DOHH2 (cell line): ENCODE measurements around the gene UNC79.

Source experiments
- H3F3A ChIP-seq: fragments of 200-600 bp; sonication (generic), shearing (Covaris generic); 2 replicates; pipeline ENCODE4 v1.6.0; 2016; ENCODE audit warnings: antibody characterized with exemption, mild to moderate bottlenecking; ENCODE audit not compliant: control insufficient read depth, insufficient read depth
- H3K27ac ChIP-seq: fragments of 200-600 bp; sonication (generic); 2 replicates; pipeline ENCODE4 v1.5.1; 2014; ENCODE audit warnings: low read depth, mild to moderate bottlenecking, low read length, moderate library complexity
- H3K27me3 ChIP-seq: fragments of 200-600 bp; sonication (generic); 2 replicates; pipeline ENCODE4 v1.6.1; 2014; ENCODE audit warnings: mild to moderate bottlenecking, low read length, mixed read lengths; ENCODE audit not compliant: control insufficient read depth
- H3K36me3 ChIP-seq: fragments of 200-600 bp; sonication (generic); 2 replicates; pipeline ENCODE4 v1.6.1; 2014; ENCODE audit warnings: mild to moderate bottlenecking, low read length, moderate library complexity, mixed read lengths; ENCODE audit not compliant: control insufficient read depth
- H3K4me1 ChIP-seq: fragments of 200-600 bp; sonication (generic); 2 replicates; pipeline ENCODE4 v1.6.1; 2014; ENCODE audit warnings: mild to moderate bottlenecking, low read length, mixed read lengths; ENCODE audit not compliant: control insufficient read depth
- H3K4me2 ChIP-seq: fragments of 200-600 bp; sonication (generic); 2 replicates; pipeline ENCODE4 v1.6.0; 2014; ENCODE audit warnings: mild to moderate bottlenecking, low read length, moderate library complexity
- H3K4me3 ChIP-seq: fragments of 200-600 bp; sonication (generic); 2 replicates; pipeline ENCODE4 v1.5.1; 2014; ENCODE audit warnings: mild to moderate bottlenecking, low read length, mixed read lengths
- H3K79me2 ChIP-seq: fragments of 200-600 bp; sonication (generic); 2 replicates; pipeline ENCODE4 v1.6.1; 2014; ENCODE audit warnings: mild to moderate bottlenecking, low read length, mixed read lengths; ENCODE audit not compliant: control insufficient read depth
- H3K9me2 ChIP-seq: fragments of 200-600 bp; sonication (generic); replicated peaks from 2 replicates; pipeline ENCODE4 v1.6.1; 2014; ENCODE audit warnings: mild to moderate bottlenecking, low read length, mixed read lengths; ENCODE audit not compliant: control insufficient read depth
- H3K9me3 ChIP-seq: fragments of 200-600 bp; sonication (generic); 2 replicates; pipeline ENCODE4 v1.6.1; 2014; ENCODE audit warnings: antibody characterized with exemption, low read length, mixed read lengths; ENCODE audit not compliant: control insufficient read depth, insufficient read depth
- H4K20me1 ChIP-seq: fragments of 200-600 bp; sonication (generic); 2 replicates; pipeline ENCODE4 v1.6.0; 2014; ENCODE audit warnings: low read depth, mild to moderate bottlenecking, antibody characterized with exemption, low read length, moderate library complexity; ENCODE audit not compliant: control insufficient read depth, insufficient read depth
- CTCF ChIP-seq: fragments of 200-600 bp; sonication (generic); IDR thresholded peaks from one replicate; pipeline ENCODE4 v1.5.1; 2014; ENCODE audit warnings: antibody characterized with exemption, mild to moderate bottlenecking, low read depth, low read length; ENCODE audit not compliant: poor library complexity, severe bottlenecking
- EZH2phosphoT487 ChIP-seq: fragments of 200-600 bp; sonication (generic); IDR thresholded peaks from 2 replicates; pipeline ENCODE4 v1.6.1; 2017; ENCODE audit warnings: borderline replicate concordance, mild to moderate bottlenecking, antibody characterized with exemption, low read length, moderate library complexity, mixed read lengths

UNC79 gene

GRCh38 chr14:93752980-93753561 is 322.3 kb downstream of the UNC79 start:
- Histone ChIP-seq H3K36me3 (no peaks in the 10 kb centered on the region), H3K27ac (no peak overlapping the region), H3K4me3 (no peak overlapping the region), H3K9me3 (no peaks in the 10 kb centered on the region), H4K20me1 (no peaks in the 10 kb centered on the region), H3K79me2 (no peaks in the 10 kb centered on the region), H3F3A (no peaks in the 10 kb centered on the region), H3K4me2 (no peak overlapping the region), H3K27me3 (no peaks in the 10 kb centered on the region), H3K9me2 (no peaks in the 10 kb centered on the region), H3K4me1 (no peaks in the 10 kb centered on the region)
- TF ChIP-seq EZH2phosphoT487 (no peak), CTCF (no peak)

- no peak overlapping the region for H3K27ac ChIP-seq
- no peaks in the 10 kb centered on the region for H3K27me3 ChIP-seq
- TF ChIP-seq EZH2phosphoT487 (no peak), CTCF (no peak)
- no peak overlapping the region for H3K4me3 ChIP-seq
- no peaks in the 10 kb centered on the region for H3K4me1 ChIP-seq
- H3K4me2 ChIP-seq: no peak overlapping the region
- H3K9me2 ChIP-seq: no peaks in the 10 kb centered on the region
- H3K79me2 ChIP-seq: no peaks in the 10 kb centered on the region
- no peaks in the 10 kb centered on the region for H3K9me3 ChIP-seq
- no peaks in the 10 kb centered on the region for H4K20me1 ChIP-seq
- H3F3A ChIP-seq: no peaks in the 10 kb centered on the region
- H3K36me3 ChIP-seq: no peaks in the 10 kb centered on the region
These were observed 322.9 kb downstream of the UNC79 start for GRCh38 chr14:93753647-93754046.

- no peaks in the 10 kb centered on the region for H3K9me2 ChIP-seq
- no peaks in the 10 kb centered on the region for H3K36me3 ChIP-seq
- no peaks in the 10 kb centered on the region for H3F3A ChIP-seq
- no peaks in the 10 kb centered on the region for H3K9me3 ChIP-seq
- no peak for TF ChIP-seq CTCF
- TF ChIP-seq EZH2phosphoT487: no peak
- H3K79me2 ChIP-seq: no peaks in the 10 kb centered on the region
- no peak overlapping the region for H3K4me2 ChIP-seq
- H3K4me1 ChIP-seq: no peaks in the 10 kb centered on the region
- H4K20me1 ChIP-seq: no peaks in the 10 kb centered on the region
- no peak overlapping the region for H3K27ac ChIP-seq
- H3K27me3 ChIP-seq: no peaks in the 10 kb centered on the region
- H3K4me3 ChIP-seq: no peak overlapping the region
These were observed 326.5 kb downstream of the UNC79 start for GRCh38 chr14:93757206-93757605.
